ENCODE measurements around the gene ANTXR2.

GRCh38 chr4:80011636-80012236, 61.3 kb downstream of the ANTXR2 start:
- TF ChIP-seq SIN3A (IDR thresholded peaks at IDR 0.05; ENCODE audit: borderline replicate concordance, insufficient read depth, low read length) (no peak), TAF1 (IDR thresholded peaks at IDR 0.05; ENCODE audit: borderline replicate concordance, insufficient read depth, low read length) (no peak), REST (IDR thresholded peaks at IDR 0.05; ENCODE audit: insufficient read depth in 1 of 2, low read depth in 2 of 2, low read length in 2 of 2) (no peak)

All from PFSK-1 (cell line).